ENCODE data around the gene KLHDC9.

- no peak for TF ChIP-seq TAF1 (IDR thresholded peaks at IDR 0.05; ENCODE audit: borderline replicate concordance, insufficient read depth, low read length)
- no peak for TF ChIP-seq FOXP2 (optimal IDR thresholded peaks at IDR 0.05; ENCODE audit: borderline replicate concordance, extremely low read depth, extremely low read length, insufficient read depth)
These were observed 13.4 kb downstream of the KLHDC9 start for GRCh38 chr1:161111527-161111926.

All from PFSK-1 (cell line).